GM23338 (cell line): ENCODE data around the gene OR56A5. TPM values are rescaled to one million over a fixed set of nuclear protein-coding genes. Genes with fewer than 3 reads are reported as not detected.

ENCODE experiments used
- ATAC-seq: fragments of 200-7000 bp; cut with Tn5 transposase; 3 replicates; pipeline ENCODE4 v1.9.1; 2020
- DNase-seq: peaks from one replicate; pipeline ENCODE4 v3.0.0-alpha.2; 2015; ENCODE audit warnings: low spot score
- H2AFZ ChIP-seq: fragments of 200-600 bp; sonication (generic); 2 replicates; pipeline ENCODE4 v1.8.0; 2016; ENCODE audit warnings: antibody characterized with exemption, mild to moderate bottlenecking, moderate library complexity
- H3F3A ChIP-seq: fragments of 200-600 bp; sonication (generic); replicated peaks from 2 replicates; pipeline ENCODE4 v1.8.0; 2017; ENCODE audit warnings: antibody characterized with exemption, mixed run types, low read depth
- H3K27ac ChIP-seq: fragments of 200-600 bp; sonication (generic); 2 replicates; pipeline ENCODE4 v1.6.1; 2016; ENCODE audit warnings: low read depth
- H3K27me3 ChIP-seq: fragments of 200-600 bp; sonication (generic); 2 replicates; pipeline ENCODE4 v1.8.0; 2016; ENCODE audit warnings: mild to moderate bottlenecking, mixed run types, moderate library complexity; ENCODE audit not compliant: insufficient read depth
- H3K36me3 ChIP-seq: fragments of 200-600 bp; sonication (generic); 2 replicates; pipeline ENCODE4 v1.8.0; 2016; ENCODE audit warnings: mild to moderate bottlenecking; ENCODE audit not compliant: insufficient read depth
- H3K4me1 ChIP-seq: fragments of 200-600 bp; sonication (generic); 2 replicates; pipeline ENCODE4 v1.8.0; 2016; ENCODE audit warnings: mild to moderate bottlenecking, moderate library complexity; ENCODE audit not compliant: insufficient read depth
- H3K4me2 ChIP-seq: fragments of 200-600 bp; sonication (generic); 2 replicates; pipeline ENCODE4 v1.7.1; 2017; ENCODE audit warnings: mixed run types
- H3K4me3 ChIP-seq: fragments of 200-600 bp; sonication (generic); 2 replicates; pipeline ENCODE4 v1.6.1; 2016; ENCODE audit warnings: mixed run types
- H3K79me2 ChIP-seq: fragments of 200-600 bp; sonication (generic); replicated peaks from 2 replicates; pipeline ENCODE4 v1.8.0; 2017; ENCODE audit warnings: mild to moderate bottlenecking; ENCODE audit not compliant: insufficient read depth
- H3K9me2 ChIP-seq: fragments of 200-600 bp; sonication (generic); 2 replicates; pipeline ENCODE4 v1.8.0; 2017; ENCODE audit not compliant: insufficient read depth
- H4K20me1 ChIP-seq: fragments of 200-600 bp; sonication (generic); replicated peaks from 2 replicates; pipeline ENCODE4 v1.8.0; 2017; ENCODE audit warnings: mild to moderate bottlenecking; ENCODE audit not compliant: insufficient read depth
- H3K27ac Mint-ChIP-seq: 2 replicates; pipeline ENCODE4 v1.8.0; 2020; ENCODE audit warnings: inconsistent platforms, mild to moderate bottlenecking, moderate library complexity, mixed read lengths
- H3K27me3 Mint-ChIP-seq: 3 replicates; pipeline ENCODE4 v1.8.0; 2022; ENCODE audit warnings: low read depth, mild to moderate bottlenecking, moderate library complexity, mixed read lengths, inconsistent platforms; ENCODE audit not compliant: insufficient read depth, poor library complexity
- H3K36me3 Mint-ChIP-seq: 3 replicates; pipeline ENCODE4 v1.8.0; 2021; ENCODE audit warnings: low read depth, mild to moderate bottlenecking, inconsistent platforms, moderate library complexity, mixed read lengths
- H3K4me1 Mint-ChIP-seq: 3 replicates; pipeline ENCODE4 v1.8.0; 2020; ENCODE audit warnings: mild to moderate bottlenecking, inconsistent platforms, mixed read lengths
- H3K4me3 Mint-ChIP-seq: 3 replicates; pipeline ENCODE4 v1.8.0; 2021; ENCODE audit warnings: moderate library complexity, mild to moderate bottlenecking, inconsistent platforms, mixed read lengths
- H3K9me3 Mint-ChIP-seq: 3 replicates; pipeline ENCODE4 v1.8.0; 2020; ENCODE audit warnings: moderate library complexity, mild to moderate bottlenecking, inconsistent platforms, mixed read lengths
- CREB1 ChIP-seq: fragments of 250-450 bp; sonication (Bioruptor Pico); IDR thresholded peaks from 2 replicates; pipeline ENCODE4 v1.5.0; 2020; ENCODE audit warnings: low read depth, mild to moderate bottlenecking, moderate library complexity
- EZH2 ChIP-seq: fragments of 200-600 bp; sonication (generic); IDR thresholded peaks from one replicate; pipeline ENCODE4 v1.8.0; 2017; ENCODE audit warnings: antibody characterized with exemption, mild to moderate bottlenecking, low read depth; ENCODE audit not compliant: unreplicated experiment
- EZH2phosphoT487 ChIP-seq: fragments of 200-600 bp; sonication (generic); IDR thresholded peaks from one replicate; pipeline ENCODE4 v1.8.1; 2018; ENCODE audit warnings: antibody characterized with exemption; ENCODE audit not compliant: unreplicated experiment
- JUNB ChIP-seq: IDR thresholded peaks from one replicate; pipeline ENCODE4 v1.6.1; 2016; ENCODE audit warnings: antibody characterized with exemption; ENCODE audit not compliant: unreplicated experiment
- NANOG ChIP-seq: IDR thresholded peaks from 2 replicates; pipeline ENCODE4 v1.6.1; 2016; ENCODE audit warnings: antibody characterized with exemption, borderline replicate concordance
- POLR2AphosphoS5 ChIP-seq: IDR thresholded peaks from 2 replicates; pipeline ENCODE4 v1.6.1; 2016; ENCODE audit warnings: antibody characterized with exemption, low read depth
- STAT1 ChIP-seq: IDR thresholded peaks from one replicate; pipeline ENCODE4 v1.6.1; 2016; ENCODE audit warnings: antibody characterized with exemption; ENCODE audit not compliant: unreplicated experiment
- polyA plus RNA-seq: library from polyadenylated mRNA; unstranded; fragments of >200 nt; fragmentation: Nextera tagmentation; extraction: Ambion mirVana; gene quantifications from 2 replicates; pipeline ENCODE4 v1.2.1, GENCODE V29; 2016
- total RNA-seq: library from RNA; depleted of rRNA; stranded (reverse); fragments of >200 nt; shearing (Covaris generic); gene quantifications from 2 replicates; pipeline ENCODE4 v1.2.3, GENCODE V29; 2014
- TF ChIP-seq, protein P1 (sequence below), 2 experiments: fragments of 200-600 bp in 1 of 2; sonication (generic) in 1 of 2; conservative IDR thresholded peaks; 2 replicates each; pipeline versions ENCODE4 v1.5.1 to v1.6.1; 2016 to 2017; ENCODE audit warnings: antibody characterized with exemption in 2 of 2, low read depth in 2 of 2, mild to moderate bottlenecking in 2 of 2, moderate library complexity in 1 of 2
- TF ChIP-seq, protein P2 (sequence below): IDR thresholded peaks from one replicate; pipeline ENCODE4 v1.6.1; 2018; ENCODE audit warnings: antibody characterized with exemption; ENCODE audit not compliant: unreplicated experiment
- TF ChIP-seq, protein P3 (sequence below): fragments of 250-450 bp; sonication (Bioruptor Pico); IDR thresholded peaks from 2 replicates; pipeline ENCODE4 v1.5.0; 2020; ENCODE audit warnings: mild to moderate bottlenecking, moderate library complexity

OR56A5 gene
- total and polyA plus RNA-seq, 2 experiments from 2014 or later, result not detected

DNA sequence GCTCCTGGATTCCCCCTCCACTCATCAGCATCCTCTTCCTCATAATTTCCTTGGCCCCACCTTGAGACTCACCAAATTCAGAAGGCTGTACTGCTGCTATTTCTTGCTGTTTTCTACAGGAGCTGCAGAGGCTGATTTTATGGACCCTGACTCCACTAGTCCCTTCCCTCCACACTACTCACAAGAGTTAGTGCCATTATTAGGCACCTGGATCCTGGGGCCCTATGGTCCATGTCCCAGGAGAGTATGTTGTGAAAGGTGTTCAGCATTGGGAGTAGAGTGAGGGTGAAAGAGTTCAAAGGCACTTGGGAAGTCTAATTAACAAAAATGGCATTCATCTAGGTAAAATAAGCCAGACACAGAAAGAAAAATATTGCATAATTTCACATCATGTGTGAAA is 38.6 kb upstream of the OR56A5 start, which contains the start of gene OR56A4 (continued):
- TF ChIP-seq, protein P1, sequence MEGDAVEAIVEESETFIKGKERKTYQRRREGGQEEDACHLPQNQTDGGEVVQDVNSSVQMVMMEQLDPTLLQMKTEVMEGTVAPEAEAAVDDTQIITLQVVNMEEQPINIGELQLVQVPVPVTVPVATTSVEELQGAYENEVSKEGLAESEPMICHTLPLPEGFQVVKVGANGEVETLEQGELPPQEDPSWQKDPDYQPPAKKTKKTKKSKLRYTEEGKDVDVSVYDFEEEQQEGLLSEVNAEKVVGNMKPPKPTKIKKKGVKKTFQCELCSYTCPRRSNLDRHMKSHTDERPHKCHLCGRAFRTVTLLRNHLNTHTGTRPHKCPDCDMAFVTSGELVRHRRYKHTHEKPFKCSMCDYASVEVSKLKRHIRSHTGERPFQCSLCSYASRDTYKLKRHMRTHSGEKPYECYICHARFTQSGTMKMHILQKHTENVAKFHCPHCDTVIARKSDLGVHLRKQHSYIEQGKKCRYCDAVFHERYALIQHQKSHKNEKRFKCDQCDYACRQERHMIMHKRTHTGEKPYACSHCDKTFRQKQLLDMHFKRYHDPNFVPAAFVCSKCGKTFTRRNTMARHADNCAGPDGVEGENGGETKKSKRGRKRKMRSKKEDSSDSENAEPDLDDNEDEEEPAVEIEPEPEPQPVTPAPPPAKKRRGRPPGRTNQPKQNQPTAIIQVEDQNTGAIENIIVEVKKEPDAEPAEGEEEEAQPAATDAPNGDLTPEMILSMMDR (conservative IDR thresholded peaks at IDR 0.05; ENCODE audit: low read depth in 2 of 2), result no peak
- no peak for TF ChIP-seq POLR2AphosphoS5
- no peak for TF ChIP-seq NANOG
- TF ChIP-seq CREB1 (CRISPR knock-in tag), result no peak
- TF ChIP-seq EZH2, result no peak
- no peak for TF ChIP-seq JUNB
- no peak for TF ChIP-seq STAT1
- TF ChIP-seq, protein P2, sequence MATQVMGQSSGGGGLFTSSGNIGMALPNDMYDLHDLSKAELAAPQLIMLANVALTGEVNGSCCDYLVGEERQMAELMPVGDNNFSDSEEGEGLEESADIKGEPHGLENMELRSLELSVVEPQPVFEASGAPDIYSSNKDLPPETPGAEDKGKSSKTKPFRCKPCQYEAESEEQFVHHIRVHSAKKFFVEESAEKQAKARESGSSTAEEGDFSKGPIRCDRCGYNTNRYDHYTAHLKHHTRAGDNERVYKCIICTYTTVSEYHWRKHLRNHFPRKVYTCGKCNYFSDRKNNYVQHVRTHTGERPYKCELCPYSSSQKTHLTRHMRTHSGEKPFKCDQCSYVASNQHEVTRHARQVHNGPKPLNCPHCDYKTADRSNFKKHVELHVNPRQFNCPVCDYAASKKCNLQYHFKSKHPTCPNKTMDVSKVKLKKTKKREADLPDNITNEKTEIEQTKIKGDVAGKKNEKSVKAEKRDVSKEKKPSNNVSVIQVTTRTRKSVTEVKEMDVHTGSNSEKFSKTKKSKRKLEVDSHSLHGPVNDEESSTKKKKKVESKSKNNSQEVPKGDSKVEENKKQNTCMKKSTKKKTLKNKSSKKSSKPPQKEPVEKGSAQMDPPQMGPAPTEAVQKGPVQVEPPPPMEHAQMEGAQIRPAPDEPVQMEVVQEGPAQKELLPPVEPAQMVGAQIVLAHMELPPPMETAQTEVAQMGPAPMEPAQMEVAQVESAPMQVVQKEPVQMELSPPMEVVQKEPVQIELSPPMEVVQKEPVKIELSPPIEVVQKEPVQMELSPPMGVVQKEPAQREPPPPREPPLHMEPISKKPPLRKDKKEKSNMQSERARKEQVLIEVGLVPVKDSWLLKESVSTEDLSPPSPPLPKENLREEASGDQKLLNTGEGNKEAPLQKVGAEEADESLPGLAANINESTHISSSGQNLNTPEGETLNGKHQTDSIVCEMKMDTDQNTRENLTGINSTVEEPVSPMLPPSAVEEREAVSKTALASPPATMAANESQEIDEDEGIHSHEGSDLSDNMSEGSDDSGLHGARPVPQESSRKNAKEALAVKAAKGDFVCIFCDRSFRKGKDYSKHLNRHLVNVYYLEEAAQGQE, result no peak

DNA sequence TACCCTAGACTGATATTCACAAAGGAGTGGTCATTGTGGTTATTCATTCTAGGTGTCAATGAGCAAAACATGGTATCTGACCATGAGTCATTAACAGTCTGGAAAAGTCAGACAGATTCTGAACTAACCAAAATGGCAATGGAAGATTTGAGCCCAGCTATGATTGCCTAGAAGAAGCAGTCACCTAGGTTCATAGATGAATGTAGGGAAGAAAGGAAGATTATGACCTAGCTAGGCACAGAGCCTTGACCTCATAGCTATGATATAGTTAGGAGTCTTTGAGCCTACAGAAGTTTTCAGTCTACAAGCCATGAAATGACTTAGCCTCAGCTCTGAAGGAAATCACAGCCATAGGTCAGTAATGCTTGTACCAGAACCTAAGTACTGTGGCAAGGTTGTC is 38.1 kb upstream of the OR56A5 start:
- no peaks in the 10 kb centered on the region for H3K9me3 Mint-ChIP-seq
- no peaks in the 10 kb centered on the region for H3K9me2 ChIP-seq
- no peak overlapping the region for H3K4me3 ChIP-seq
- H3K27ac ChIP-seq, result no peak overlapping the region
- H3K36me3 ChIP-seq, result no peaks in the 10 kb centered on the region
- no peaks in the 10 kb centered on the region for H3K27me3 ChIP-seq
- H3K27ac Mint-ChIP-seq, result no peak overlapping the region
- H2AFZ ChIP-seq, result no peak overlapping the region
- no peaks in the 10 kb centered on the region for H3K36me3 Mint-ChIP-seq
- no peak for DNase-seq
- no peaks in the 10 kb centered on the region for H3K4me1 Mint-ChIP-seq
- H3K4me1 ChIP-seq, result no peaks in the 10 kb centered on the region
- no peak for ATAC-seq
- no peaks in the 10 kb centered on the region for H3K27me3 Mint-ChIP-seq
- no peaks in the 10 kb centered on the region for H3K79me2 ChIP-seq
- no peak overlapping the region for H3K4me3 Mint-ChIP-seq
- H4K20me1 ChIP-seq, result no peaks in the 10 kb centered on the region
- no peak overlapping the region for H3K4me2 ChIP-seq
- no peaks in the 10 kb centered on the region for H3F3A ChIP-seq
- no peak for TF ChIP-seq EZH2
- no peak for TF ChIP-seq NANOG
- TF ChIP-seq, protein P1 (conservative IDR thresholded peaks at IDR 0.05; ENCODE audit: low read depth in 2 of 2), result no peak
- TF ChIP-seq EZH2phosphoT487, result no peak
- TF ChIP-seq, protein P3, sequence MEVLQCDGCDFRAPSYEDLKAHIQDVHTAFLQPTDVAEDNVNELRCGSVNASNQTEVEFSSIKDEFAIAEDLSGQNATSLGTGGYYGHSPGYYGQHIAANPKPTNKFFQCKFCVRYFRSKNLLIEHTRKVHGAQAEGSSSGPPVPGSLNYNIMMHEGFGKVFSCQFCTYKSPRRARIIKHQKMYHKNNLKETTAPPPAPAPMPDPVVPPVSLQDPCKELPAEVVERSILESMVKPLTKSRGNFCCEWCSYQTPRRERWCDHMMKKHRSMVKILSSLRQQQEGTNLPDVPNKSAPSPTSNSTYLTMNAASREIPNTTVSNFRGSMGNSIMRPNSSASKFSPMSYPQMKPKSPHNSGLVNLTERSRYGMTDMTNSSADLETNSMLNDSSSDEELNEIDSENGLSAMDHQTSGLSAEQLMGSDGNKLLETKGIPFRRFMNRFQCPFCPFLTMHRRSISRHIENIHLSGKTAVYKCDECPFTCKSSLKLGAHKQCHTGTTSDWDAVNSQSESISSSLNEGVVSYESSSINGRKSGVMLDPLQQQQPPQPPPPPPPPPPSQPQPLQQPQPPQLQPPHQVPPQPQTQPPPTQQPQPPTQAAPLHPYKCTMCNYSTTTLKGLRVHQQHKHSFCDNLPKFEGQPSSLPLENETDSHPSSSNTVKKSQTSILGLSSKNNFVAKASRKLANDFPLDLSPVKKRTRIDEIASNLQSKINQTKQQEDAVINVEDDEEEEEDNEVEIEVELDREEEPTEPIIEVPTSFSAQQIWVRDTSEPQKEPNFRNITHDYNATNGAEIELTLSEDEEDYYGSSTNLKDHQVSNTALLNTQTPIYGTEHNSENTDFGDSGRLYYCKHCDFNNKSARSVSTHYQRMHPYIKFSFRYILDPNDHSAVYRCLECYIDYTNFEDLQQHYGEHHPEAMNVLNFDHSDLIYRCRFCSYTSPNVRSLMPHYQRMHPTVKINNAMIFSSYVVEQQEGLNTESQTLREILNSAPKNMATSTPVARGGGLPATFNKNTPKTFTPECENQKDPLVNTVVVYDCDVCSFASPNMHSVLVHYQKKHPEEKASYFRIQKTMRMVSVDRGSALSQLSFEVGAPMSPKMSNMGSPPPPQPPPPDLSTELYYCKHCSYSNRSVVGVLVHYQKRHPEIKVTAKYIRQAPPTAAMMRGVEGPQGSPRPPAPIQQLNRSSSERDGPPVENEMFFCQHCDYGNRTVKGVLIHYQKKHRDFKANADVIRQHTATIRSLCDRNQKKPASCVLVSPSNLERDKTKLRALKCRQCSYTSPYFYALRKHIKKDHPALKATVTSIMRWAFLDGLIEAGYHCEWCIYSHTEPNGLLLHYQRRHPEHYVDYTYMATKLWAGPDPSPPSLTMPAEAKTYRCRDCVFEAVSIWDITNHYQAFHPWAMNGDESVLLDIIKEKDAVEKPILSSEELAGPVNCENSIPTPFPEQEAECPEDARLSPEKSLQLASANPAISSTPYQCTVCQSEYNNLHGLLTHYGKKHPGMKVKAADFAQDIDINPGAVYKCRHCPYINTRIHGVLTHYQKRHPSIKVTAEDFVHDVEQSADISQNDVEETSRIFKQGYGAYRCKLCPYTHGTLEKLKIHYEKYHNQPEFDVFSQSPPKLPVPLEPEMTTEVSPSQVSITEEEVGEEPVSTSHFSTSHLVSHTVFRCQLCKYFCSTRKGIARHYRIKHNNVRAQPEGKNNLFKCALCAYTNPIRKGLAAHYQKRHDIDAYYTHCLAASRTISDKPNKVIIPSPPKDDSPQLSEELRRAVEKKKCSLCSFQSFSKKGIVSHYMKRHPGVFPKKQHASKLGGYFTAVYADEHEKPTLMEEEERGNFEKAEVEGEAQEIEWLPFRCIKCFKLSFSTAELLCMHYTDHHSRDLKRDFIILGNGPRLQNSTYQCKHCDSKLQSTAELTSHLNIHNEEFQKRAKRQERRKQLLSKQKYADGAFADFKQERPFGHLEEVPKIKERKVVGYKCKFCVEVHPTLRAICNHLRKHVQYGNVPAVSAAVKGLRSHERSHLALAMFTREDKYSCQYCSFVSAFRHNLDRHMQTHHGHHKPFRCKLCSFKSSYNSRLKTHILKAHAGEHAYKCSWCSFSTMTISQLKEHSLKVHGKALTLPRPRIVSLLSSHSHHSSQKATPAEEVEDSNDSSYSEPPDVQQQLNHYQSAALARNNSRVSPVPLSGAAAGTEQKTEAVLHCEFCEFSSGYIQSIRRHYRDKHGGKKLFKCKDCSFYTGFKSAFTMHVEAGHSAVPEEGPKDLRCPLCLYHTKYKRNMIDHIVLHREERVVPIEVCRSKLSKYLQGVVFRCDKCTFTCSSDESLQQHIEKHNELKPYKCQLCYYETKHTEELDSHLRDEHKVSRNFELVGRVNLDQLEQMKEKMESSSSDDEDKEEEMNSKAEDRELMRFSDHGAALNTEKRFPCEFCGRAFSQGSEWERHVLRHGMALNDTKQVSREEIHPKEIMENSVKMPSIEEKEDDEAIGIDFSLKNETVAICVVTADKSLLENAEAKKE (CRISPR knock-in tag), result no peak
- no peak for TF ChIP-seq STAT1
